RCC 7860 (cell line): ENCODE results near the gene HBD.

Source experiments
- DNase-seq: peaks from one replicate; pipeline ENCODE4 v3.0.0-alpha.2; 2015; ENCODE audit warnings: low spot score
- FAIRE-seq: peaks from 2 replicates; lab custom pipeline; 2012; peaks lifted over from hg19 to GRCh38; lab: Jason Lieb, UNC

The HBD gene

GRCh38 chr11:5235364-5236095, 1.2 kb upstream of the HBD start:
- FAIRE-seq (no peak), DNase-seq (no peak)

- FAIRE-seq = no peak
- no peak for DNase-seq
These were observed 976 bp downstream of the HBD start for GRCh38 chr11:5233307-5233706.

GRCh38 chr11:5232821-5233220, 1.5 kb downstream of the HBD start:
- FAIRE-seq (no peak), DNase-seq (no peak)

GRCh38 chr11:5232176-5232575, 2.1 kb downstream of the HBD start:
- DNase-seq (no peak), FAIRE-seq (no peak)

GRCh38 chr11:5231111-5231510, 3.2 kb downstream of the HBD start:
- FAIRE-seq (no peak), DNase-seq (no peak)

GRCh38 chr11:5230266-5230665, 4.0 kb downstream of the HBD start:
- DNase-seq (no peak), FAIRE-seq (no peak)

- no peak for DNase-seq
- FAIRE-seq = no peak
These were observed 4.5 kb downstream of the HBD start for GRCh38 chr11:5229796-5230195.

GRCh38 chr11:5229356-5229755, 4.9 kb downstream of the HBD start:
- DNase-seq = no peak
- FAIRE-seq = no peak

GRCh38 chr11:5228124-5228523, 6.2 kb downstream of the HBD start:
- DNase-seq (no peak), FAIRE-seq (no peak)

GRCh38 chr11:5227681-5228080, 6.6 kb downstream of the HBD start:
- DNase-seq (no peak), FAIRE-seq (no peak)

GRCh38 chr11:5226732-5227310, 7.5 kb downstream of the HBD start, which contains the start of gene HBB:
Gene HBB (minus strand): TSS chr11:5227071. CDS start chr11:5227021, 50 bp downstream.
- no peak for DNase-seq

GRCh38 chr11:5225480-5225871, 8.8 kb downstream of the HBD start:
- DNase-seq (no peak), FAIRE-seq (no peak)

More at GRCh38 chr11:5226732-5227310, 7.5 kb downstream of the HBD start, which contains the start of gene HBB:
- FAIRE-seq = no peak

- no peak for DNase-seq
- no peak for FAIRE-seq
These were observed 9.5 kb downstream of the HBD start for GRCh38 chr11:5224538-5225479.

- DNase-seq (no peak), FAIRE-seq (no peak)
These were observed 10.6 kb downstream of the HBD start for GRCh38 chr11:5223686-5224085.

GRCh38 chr11:5223146-5223545, 11.1 kb downstream of the HBD start:
- FAIRE-seq (no peak), DNase-seq (no peak)

GRCh38 chr11:5210376-5210885, 23.9 kb downstream of the HBD start:
- FAIRE-seq (no peak), DNase-seq (no peak)

GRCh38 chr11:5204787-5205186, 29.5 kb downstream of the HBD start:
- peak; percentile 45 for DNase-seq
- FAIRE-seq = peak; percentile 38

- no peak for FAIRE-seq
These were observed 30.9 kb downstream of the HBD start for GRCh38 chr11:5203366-5203765.

GRCh38 chr11:5200582-5200981, 33.7 kb downstream of the HBD start, which contains the start of gene OR51V1:
Gene OR51V1 (minus strand): TSS chr11:5200682. CDS start chr11:5200682, 0 bp downstream.
- no peak for FAIRE-seq
- DNase-seq = no peak

More at GRCh38 chr11:5203366-5203765, 30.9 kb downstream of the HBD start:
- no peak for DNase-seq

GRCh38 chr11:5198285-5198684, 36.0 kb downstream of the HBD start:
- DNase-seq (no peak), FAIRE-seq (no peak)

GRCh38 chr11:5197536-5197935, 36.7 kb downstream of the HBD start:
- FAIRE-seq = no peak
- no peak for DNase-seq
